HepG2 (cell line): ENCODE data around the gene AUTS2. TPM values are rescaled to one million over a fixed set of nuclear protein-coding genes. Genes with fewer than 3 reads are reported as not detected.

Source experiments
- ATAC-seq: fragments of 200-7000 bp; cut with Tn5 transposase; 3 replicates; pipeline ENCODE4 v1.9.1; 2020; ENCODE audit warnings: mild to moderate bottlenecking, moderate library complexity
- BruUV-seq: library from RNA; stranded (reverse); fragments of 400-500 nt; replicated peaks from 2 replicates; lab custom pipeline; 2021; lab: Mats Ljungman, UMichigan
- CTCF ChIA-PET: fragments of 300-600 bp; formaldehyde crosslinking; extraction: SDS; loops from one replicate; lab custom pipeline; 2021; ENCODE audit warnings: low total read pairs, inconsistent platforms, low intra/inter-chr PET ratio; lab: Yijun Ruan, JAX
- POLR2A ChIA-PET: fragments of 350-600 bp; sonication (Branson Sonifier 250); formaldehyde crosslinking; loops from one replicate; lab custom pipeline; 2020; ENCODE audit warnings: antibody characterized with exemption, inconsistent platforms; lab: Yijun Ruan, JAX
- DNase-seq: peaks from one replicate; pipeline ENCODE4 v3.0.0-alpha.2; 2015; ENCODE audit warnings: low spot score
- FAIRE-seq: peaks from 3 replicates; lab custom pipeline; 2011; peaks lifted over from hg19 to GRCh38; lab: Jason Lieb, UNC
- H2AFZ ChIP-seq: one replicate; pipeline ENCODE4 v1.6.1; 2011; ENCODE audit warnings: low read length, inconsistent platforms
- H3K27ac ChIP-seq: fragments of 300-600 bp; 3 replicates; pipeline ENCODE4 v1.8.0; 2011; ENCODE audit warnings: mixed run types, mild to moderate bottlenecking, mixed read lengths, low read length, inconsistent platforms; ENCODE audit not compliant: insufficient read depth; ENCODE audit errors: extremely low read length
- H3K27me3 ChIP-seq, 2 experiments: fragments of 200-600 bp in 1 of 2; 2 replicates in 1 of 2; 3 replicates in 1 of 2; pipeline versions ENCODE4 v1.6.0 to v1.8.0; 2011; ENCODE audit warnings: low read length in 2 of 2, mild to moderate bottlenecking in 2 of 2, moderate library complexity in 2 of 2, inconsistent platforms in 1 of 2; ENCODE audit not compliant: insufficient read depth in 2 of 2, control insufficient read depth in 1 of 2
- H3K36me3 ChIP-seq, 2 experiments: fragments of 200-600 bp in 1 of 2; replicated peaks in 1 of 2; 2 replicates in 1 of 2; 3 replicates in 1 of 2; pipeline versions ENCODE4 v1.5.1 to v1.8.0; 2011; ENCODE audit warnings: low read length in 2 of 2, inconsistent platforms in 1 of 2; ENCODE audit not compliant: insufficient read depth in 2 of 2, control insufficient read depth in 1 of 2
- H3K4me1 ChIP-seq: 2 replicates; pipeline ENCODE4 v1.5.1; 2012; ENCODE audit warnings: low read length, inconsistent platforms; ENCODE audit not compliant: insufficient read depth
- H3K4me2 ChIP-seq: 2 replicates; pipeline ENCODE4 v1.6.0; 2011; ENCODE audit warnings: low read depth, low read length, inconsistent platforms
- H3K4me3 ChIP-seq, 3 experiments: fragments of 200-600 bp in 1 of 3; sonication (generic), shearing (Covaris generic) in 1 of 3; replicated peaks in 1 of 3; 2 replicates each; pipeline ENCODE4 v1.5.1; 2011 to 2016; ENCODE audit warnings: low read length in 3 of 3, inconsistent platforms in 2 of 3, low read depth in 2 of 3, mild to moderate bottlenecking in 2 of 3, control low read depth in 1 of 3, mixed read lengths in 1 of 3; ENCODE audit not compliant: insufficient read depth in 1 of 3
- H3K79me2 ChIP-seq: one replicate; pipeline ENCODE4 v1.6.1; 2011; ENCODE audit warnings: low read length, inconsistent platforms; ENCODE audit not compliant: insufficient read depth
- H3K9ac ChIP-seq: 2 replicates; pipeline ENCODE4 v1.6.0; 2011; ENCODE audit warnings: mild to moderate bottlenecking, low read depth, low read length, inconsistent platforms; ENCODE audit not compliant: insufficient read depth
- H3K9me3 ChIP-seq: 2 replicates; pipeline ENCODE4 v1.5.1; 2012; ENCODE audit warnings: mild to moderate bottlenecking, low read length
- H4K20me1 ChIP-seq: 2 replicates; pipeline ENCODE4 v1.6.0; 2011; ENCODE audit warnings: inconsistent platforms, mild to moderate bottlenecking, low read length, moderate library complexity; ENCODE audit not compliant: insufficient read depth
- HMG20B ChIP-seq: conservative IDR thresholded peaks from 2 replicates; pipeline ENCODE4 v1.6.1; 2016; ENCODE audit warnings: missing genetic modification reagents, missing compliant biosample characterization
- HOXA7 ChIP-seq: sonication (generic); formaldehyde crosslinking; IDR thresholded peaks from 2 replicates; pipeline ENCODE4 v1.8.1; 2022; ENCODE audit warnings: mild to moderate bottlenecking, missing genetic modification reagents, moderate library complexity
- MAFG ChIP-seq: sonication (generic); formaldehyde crosslinking; IDR thresholded peaks from 2 replicates; pipeline ENCODE4 v1.5.1; 2020; ENCODE audit warnings: mild to moderate bottlenecking, missing genetic modification reagents
- ZNF468 ChIP-seq: sonication (generic); formaldehyde crosslinking; IDR thresholded peaks from 2 replicates; pipeline ENCODE4 v1.8.0; 2022; ENCODE audit warnings: mild to moderate bottlenecking, moderate library complexity, missing genetic modification reagents
- ZNF687 ChIP-seq: sonication (generic); formaldehyde crosslinking; IDR thresholded peaks from 2 replicates; pipeline ENCODE4 v1.5.1; 2020; ENCODE audit warnings: mild to moderate bottlenecking, missing genetic modification reagents, moderate library complexity
- WGBS: methylation state at CpG from one replicate; pipeline ENCODE4 v1.1.6; 2017; ENCODE audit warnings: low lambda C conversion rate; 5-methylcytosine and 5-hydroxymethylcytosine counted together
- in situ Hi-C: cut with HindIII; loops from 2 replicates; pipeline ENCODE4 v1.10.0; 2017; ENCODE audit warnings: low pct_unique_long_range_greater_than_20kb; ENCODE audit not compliant: extremely low pct_ligation_motif_present
- intact Hi-C: fragments of 100-400 bp; cut with micrococcal nuclease; formaldehyde crosslinking; loops from one replicate; pipeline ENCODE4 v1.10.0; 2022; ENCODE audit not compliant: unreplicated experiment
- polyA plus RNA-seq, 8 experiments: library from polyadenylated mRNA; depleted of rRNA in 3 of 8; stranded (reverse) in 7 of 8; unstranded in 1 of 8; fragments of >200 nt; fragmentation: Illumina TruSeq in 4 of 8; extraction: Trizol in 4 of 8; gene quantifications; 2 replicates each; pipeline versions ENCODE4 v1.2.1 to v1.2.3, GENCODE V29; 2011 to 2016; ENCODE audit warnings: low read depth in 4 of 8, missing spikeins in 1 of 8, mixed read lengths in 1 of 8; ENCODE audit not compliant: insufficient read depth in 1 of 8
- total RNA-seq, 5 experiments: library from RNA; depleted of rRNA; stranded (reverse); fragments of >200 nt; fragmentation: Illumina TruSeq; extraction: Trizol; gene quantifications; 2 replicates each; pipeline ENCODE4 v1.2.3, GENCODE V29; 2016; ENCODE audit warnings: low read depth in 1 of 5
- TF ChIP-seq, protein P1 (sequence below): sonication (generic); formaldehyde crosslinking; IDR thresholded peaks from 2 replicates; pipeline ENCODE4 v1.4.0; 2020; ENCODE audit warnings: missing genetic modification reagents

The AUTS2 gene
- total and polyA plus RNA-seq, 2 of the 13 experiments (the other 11 are each of a cell fraction or from before 2014, with no cell fraction given) = 0.38 TPM; not detected in 1

GRCh38 chr7:70608229-70608628 lies 1010.0 kb downstream of the AUTS2 start:
- no peak for FAIRE-seq

GRCh38 chr7:70612811-70613210 lies 1014.5 kb downstream of the AUTS2 start:
- ATAC-seq (no peak), FAIRE-seq (no peak), DNase-seq (no peak)
- ChIA-PET CTCF (no interaction called here), POLR2A (no interaction called here)
- Histone ChIP-seq H3K27ac (no peak overlapping the region), H3K4me1 (no peaks in the 10 kb centered on the region), H3K4me2 (no peak overlapping the region), H3K27me3 (no peaks in the 10 kb centered on the region), H2AFZ (no peak overlapping the region), H3K36me3 (no peaks in the 10 kb centered on the region), H4K20me1 (no peaks in the 10 kb centered on the region), H3K9me3 (no peaks in the 10 kb centered on the region), H3K79me2 (no peaks in the 10 kb centered on the region), H3K4me3 (no peak overlapping the region), H3K9ac (no peak overlapping the region)
- BruUV-seq = no TSS peak
- in situ Hi-C loops = no loop called here
- WGBS = 67% methylated on average over 5 of the region's 5 CpGs
- intact Hi-C loops = no loop called here
- TF ChIP-seq HMG20B (CRISPR knock-in tag) (no peak), ZNF687 (no peak), HOXA7 (CRISPR knock-in tag) (no peak), ZNF468 (CRISPR knock-in tag) (no peak)
- TF ChIP-seq, protein P1, sequence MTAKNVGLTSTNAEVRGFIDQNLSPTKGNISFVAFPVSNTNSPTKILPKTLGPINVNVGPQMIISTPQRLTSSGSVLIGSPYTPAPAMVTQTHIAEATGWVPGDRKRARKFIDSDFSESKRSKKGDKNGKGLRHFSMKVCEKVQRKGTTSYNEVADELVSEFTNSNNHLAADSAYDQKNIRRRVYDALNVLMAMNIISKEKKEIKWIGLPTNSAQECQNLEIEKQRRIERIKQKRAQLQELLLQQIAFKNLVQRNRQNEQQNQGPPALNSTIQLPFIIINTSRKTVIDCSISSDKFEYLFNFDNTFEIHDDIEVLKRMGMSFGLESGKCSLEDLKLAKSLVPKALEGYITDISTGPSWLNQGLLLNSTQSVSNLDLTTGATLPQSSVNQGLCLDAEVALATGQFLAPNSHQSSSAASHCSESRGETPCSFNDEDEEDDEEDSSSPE = no peak

More at GRCh38 chr7:70608229-70608628, 1010.0 kb downstream of the AUTS2 start:
- ChIA-PET CTCF (no interaction called here), POLR2A (no interaction called here)
- no peaks in the 10 kb centered on the region for H3K27me3 ChIP-seq
- BruUV-seq = no TSS peak
- intact Hi-C loops (no loop called here), in situ Hi-C loops (no loop called here)
- no peaks in the 10 kb centered on the region for H3K9me3 ChIP-seq
- no peaks in the 10 kb centered on the region for H3K4me1 ChIP-seq
- no peak overlapping the region for H3K9ac ChIP-seq
- H4K20me1 ChIP-seq = no peaks in the 10 kb centered on the region
- no peak overlapping the region for H3K4me2 ChIP-seq
- no peak overlapping the region for H2AFZ ChIP-seq
- TF ChIP-seq MAFG (CRISPR knock-in tag) = no peak
- H3K79me2 ChIP-seq = no peaks in the 10 kb centered on the region
- no peak overlapping the region for H3K27ac ChIP-seq
- WGBS = 21% methylated on average over 3 of the region's 3 CpGs
- DNase-seq (no peak), ATAC-seq (no peak)
- H3K4me3 ChIP-seq = no peak overlapping the region
- H3K36me3 ChIP-seq = no peaks in the 10 kb centered on the region
